Measurements from ENCODE around the gene SLC7A7. TPM values are rescaled to one million over a fixed set of nuclear protein-coding genes. Genes with fewer than 3 reads are reported as not detected.

SLC7A7 gene
- total and polyA plus RNA-seq, 2 of the 13 experiments (the other 11 are each of a cell fraction or from before 2014, with no cell fraction given), result 0.13 to 0.63 TPM

GRCh38 chr14:22829661-22830442 is 14.6 kb upstream of the SLC7A7 start, which contains the start of gene MRPL52 (continued):
- TF ChIP-seq NFYC (CRISPR knock-in tag; IDR thresholded peaks at IDR 0.05), result no peak
- TF ChIP-seq HNF1A (IDR thresholded peaks at IDR 0.05; ENCODE audit: low read depth), result peak; percentile 70
- TF ChIP-seq HNF1A (CRISPR knock-in tag; IDR thresholded peaks at IDR 0.05; ENCODE audit: borderline replicate concordance), result peak; percentile 78
- TF ChIP-seq ZBTB7A (CRISPR knock-in tag; IDR thresholded peaks at IDR 0.05), result no peak
- peak; percentile 82; the same call in 1 of the 2 replicates for TF ChIP-seq SAFB2 (CRISPR knock-in tag; IDR thresholded peaks at IDR 0.05; ENCODE audit: borderline replicate concordance, low read depth)
- TF ChIP-seq ZNF337 (CRISPR knock-in tag; IDR thresholded peaks at IDR 0.05; ENCODE audit: borderline replicate concordance, low read depth), result no peak; the same call in 1 of the 2 replicates
- peak; percentile 89 for TF ChIP-seq MAX (IDR thresholded peaks at IDR 0.05)
- TF ChIP-seq ATF6 (CRISPR knock-in tag; conservative IDR thresholded peaks at IDR 0.05), result 0 out of 2 replicates have a peak, but pooled peaks have one; percentile 5
- peak; percentile 68; the same call in 1 of the 2 replicates for TF ChIP-seq NR1H2 (CRISPR knock-in tag; IDR thresholded peaks at IDR 0.05; ENCODE audit: borderline replicate concordance, low read depth)
- peak; percentile 90 for TF ChIP-seq SP4 (CRISPR knock-in tag; IDR thresholded peaks at IDR 0.05)
- TF ChIP-seq ZNF143 (CRISPR knock-in tag; IDR thresholded peaks at IDR 0.05), result peak; percentile 50; the same call in 1 of the 2 replicates
- TF ChIP-seq U2AF1 (optimal IDR thresholded peaks at IDR 0.05; ENCODE audit: low read depth, low read length), result no peak
- no peak for TF ChIP-seq TBP (CRISPR knock-in tag; IDR thresholded peaks at IDR 0.05)
- TF ChIP-seq ZNF530 (CRISPR knock-in tag; IDR thresholded peaks at IDR 0.05; ENCODE audit: low read depth), result no peak
- no peak for TF ChIP-seq RBAK (CRISPR knock-in tag; IDR thresholded peaks at IDR 0.05)
- TF ChIP-seq ZBTB37 (CRISPR knock-in tag; IDR thresholded peaks at IDR 0.05), result peak; percentile 15
- TF ChIP-seq ZNF546 (CRISPR knock-in tag; conservative IDR thresholded peaks at IDR 0.05), result peak; percentile 57; the same call in 1 of the 2 replicates
- TF ChIP-seq ZNF10 (CRISPR knock-in tag; IDR thresholded peaks at IDR 0.05; ENCODE audit: borderline replicate concordance, low read depth), result no peak
- TF ChIP-seq TFE3 (CRISPR knock-in tag; IDR thresholded peaks at IDR 0.05), result peak; percentile 82; the same call in 1 of the 2 replicates
- 0 out of 2 replicates have a peak, but pooled peaks have one; percentile 50 for TF ChIP-seq SP2 (CRISPR knock-in tag; IDR thresholded peaks at IDR 0.05)

All from HepG2 (cell line).